Fibroblast of the conjunctiva (primary cell): ENCODE measurements around the gene CASP5.

Source experiments
- DNase-seq: peaks from one replicate; pipeline ENCODE4 v3.0.0-alpha.2; 2010; ENCODE audit warnings: low read depth

The CASP5 gene

GRCh38 chr11:104967534-104968354, 55.2 kb downstream of the CASP5 start:
- DNase-seq, result no peak

- DNase-seq, result no peak
These were observed 57.2 kb downstream of the CASP5 start for GRCh38 chr11:104965735-104966134.

GRCh38 chr11:104964247-104964646, 58.7 kb downstream of the CASP5 start:
- no peak for DNase-seq

DNA sequence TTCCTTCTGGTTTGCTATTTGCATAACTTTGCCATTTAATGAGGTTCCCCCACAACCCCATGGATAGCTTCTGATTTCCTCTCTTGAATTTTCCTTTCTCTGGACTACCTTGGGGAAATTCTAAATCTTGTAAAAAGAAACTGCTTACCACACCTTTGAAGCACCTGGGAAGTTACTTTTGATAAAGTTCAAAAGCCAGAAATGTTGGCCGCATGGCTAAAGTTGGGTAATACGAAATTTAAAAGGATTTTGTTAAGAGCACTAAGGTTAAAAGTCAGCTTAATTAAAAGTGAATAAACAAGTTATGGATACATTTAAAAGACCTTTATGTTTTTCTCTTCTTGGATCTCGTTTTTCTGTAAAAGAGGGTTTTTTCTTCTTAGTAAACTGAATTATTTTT, 60.1 kb downstream of the CASP5 start:
- DNase-seq, result no peak

- no peak for DNase-seq
These were observed 65.7 kb downstream of the CASP5 start for GRCh38 chr11:104957280-104957679.

DNA sequence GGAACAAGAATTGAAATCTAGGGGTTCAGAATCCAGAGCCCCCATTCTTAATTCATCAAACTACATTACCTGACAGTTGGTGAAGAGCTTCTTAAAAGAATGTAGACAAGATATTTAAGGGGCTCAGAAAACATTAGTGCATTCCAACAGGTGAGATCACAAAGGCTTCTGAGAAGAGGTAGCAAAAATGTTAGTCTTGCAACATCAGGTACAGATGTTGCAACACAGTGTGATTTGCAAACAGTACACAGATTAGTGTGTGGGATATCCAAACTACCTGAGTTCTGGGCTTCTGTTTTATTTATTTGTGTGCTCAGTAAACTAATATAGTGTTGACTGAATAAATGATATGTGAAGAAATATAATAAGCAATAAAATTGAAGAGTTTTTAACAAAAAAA, 66.4 kb downstream of the CASP5 start:
- DNase-seq, result no peak

GRCh38 chr11:104946907-104947306, 76.1 kb downstream of the CASP5 start:
- peak; percentile 35 for DNase-seq
